HCT116 (cell line): ENCODE measurements around the gene SGIP1. TPM values are rescaled to one million over a fixed set of nuclear protein-coding genes. Genes with fewer than 3 reads are reported as not detected.

Experiments used
- ATAC-seq: fragments of 200-7000 bp; cut with Tn5 transposase; 2 replicates; pipeline ENCODE4 v1.9.1; 2020; ENCODE audit warnings: mild to moderate bottlenecking, moderate library complexity
- BruUV-seq: library from RNA; stranded (reverse); fragments of 400-500 nt; replicated peaks from 2 replicates; lab custom pipeline; 2021; lab: Mats Ljungman, UMichigan
- CTCF ChIA-PET: fragments of 300-600 bp; sonication (Branson Sonifier 250); formaldehyde crosslinking; loops from one replicate; lab custom pipeline; 2021; ENCODE audit warnings: antibody characterized with exemption; lab: Charles Lee
- POLR2A ChIA-PET: fragments of 300-600, 350-600 bp; sonication (Branson Sonifier 250); formaldehyde crosslinking; loops from one replicate; lab custom pipeline; 2021; ENCODE audit warnings: antibody characterized with exemption; lab: Charles Lee
- RAD21 ChIA-PET, 2 experiments: fragments of 300-600 bp; sonication (Branson Sonifier 250); formaldehyde crosslinking; loops; one replicate each; lab custom pipeline; 2023; ENCODE audit warnings: low total read pairs in 2 of 2; ENCODE audit not compliant: uncharacterized antibody in 2 of 2, unreplicated experiment in 2 of 2, low non-redundant PET in 1 of 2; lab: Charles Lee
- DNase-seq: peaks from one replicate; pipeline ENCODE4 v3.0.0-alpha.2; 2010; ENCODE audit warnings: low read depth, low spot score
- H2AFZ ChIP-seq: fragments of 200-600 bp; shearing (Covaris generic), sonication (generic); 2 replicates; pipeline ENCODE4 v1.6.1; 2017; ENCODE audit warnings: low read depth, mixed run types, mixed read lengths, antibody characterized with exemption, low read length; ENCODE audit not compliant: poor library complexity, severe bottlenecking
- H3K27ac ChIP-seq: 2 replicates; pipeline ENCODE4 v1.5.1; 2012; ENCODE audit warnings: low read depth, low read length
- H3K27me3 ChIP-seq: fragments of 200-600 bp; sonication (generic); 2 replicates; pipeline ENCODE4 v1.6.1; 2016; ENCODE audit warnings: mixed run types, low read length, mixed read lengths; ENCODE audit not compliant: insufficient read depth
- H3K36me3 ChIP-seq, 2 experiments: fragments of 200-500 bp in 1 of 2; fragments of 200-600 bp in 1 of 2; sonication (Bioruptor generic) in 1 of 2; sonication (generic) in 1 of 2; 2 replicates each; pipeline versions ENCODE4 v1.5.1 to v1.6.1; 2014 to 2016; ENCODE audit warnings: low read length in 2 of 2, inconsistent platforms in 1 of 2, mixed read lengths in 1 of 2, mixed run types in 1 of 2; ENCODE audit not compliant: insufficient read depth in 2 of 2, control insufficient read depth in 1 of 2
- H3K4me1 ChIP-seq, 2 experiments: fragments of 200-600 bp in 1 of 2; sonication (generic) in 1 of 2; 2 replicates each; pipeline versions ENCODE4 v1.5.1 to v1.6.1; 2012 to 2017; ENCODE audit warnings: low read length in 2 of 2, inconsistent platforms in 1 of 2, mild to moderate bottlenecking in 1 of 2, mixed read lengths in 1 of 2, mixed run types in 1 of 2, moderate library complexity in 1 of 2; ENCODE audit not compliant: insufficient read depth in 2 of 2, control insufficient read depth in 1 of 2
- H3K4me2 ChIP-seq: fragments of 200-600 bp; sonication (generic); 2 replicates; pipeline ENCODE4 v1.6.1; 2017; ENCODE audit warnings: mixed run types, low read length, mixed read lengths
- H3K4me3 ChIP-seq, 2 experiments: fragments of 200-600 bp in 1 of 2; sonication (generic) in 1 of 2; replicated peaks in 1 of 2; 2 replicates each; pipeline ENCODE4 v1.5.1; 2011 to 2016; ENCODE audit warnings: low read length in 2 of 2, control low read depth in 1 of 2, low read depth in 1 of 2, mild to moderate bottlenecking in 1 of 2, mixed read lengths in 1 of 2, mixed run types in 1 of 2
- H3K79me2 ChIP-seq: fragments of 200-600 bp; sonication (generic); 2 replicates; pipeline ENCODE4 v1.6.1; 2017; ENCODE audit warnings: mild to moderate bottlenecking, mixed run types, low read length, moderate library complexity, mixed read lengths; ENCODE audit not compliant: insufficient read depth
- H3K9ac ChIP-seq: fragments of 200-600 bp; sonication (generic); 2 replicates; pipeline ENCODE4 v1.6.1; 2016; ENCODE audit warnings: low read length, mixed read lengths
- H3K9me2 ChIP-seq: fragments of 200-600 bp; sonication (generic), shearing (Covaris generic); 2 replicates; pipeline ENCODE4 v1.6.1; 2017; ENCODE audit warnings: mixed run types, mild to moderate bottlenecking, moderate library complexity; ENCODE audit not compliant: insufficient read depth
- H3K9me3 ChIP-seq, 2 experiments: fragments of 200-500 bp in 1 of 2; fragments of 200-600 bp in 1 of 2; sonication (Bioruptor generic) in 1 of 2; sonication (generic) in 1 of 2; 2 replicates each; pipeline ENCODE4 v1.6.1; 2014 to 2017; ENCODE audit warnings: low read length in 2 of 2, mixed read lengths in 2 of 2, inconsistent platforms in 1 of 2, low read depth in 1 of 2, mild to moderate bottlenecking in 1 of 2, mixed run types in 1 of 2, moderate library complexity in 1 of 2; ENCODE audit not compliant: control insufficient read depth in 1 of 2, insufficient read depth in 1 of 2
- H4K20me1 ChIP-seq: fragments of 200-600 bp; sonication (generic), shearing (Covaris generic); 2 replicates; pipeline ENCODE4 v1.6.1; 2017; ENCODE audit warnings: mixed run types, mild to moderate bottlenecking, moderate library complexity; ENCODE audit not compliant: insufficient read depth
- CBX3 ChIP-seq: IDR thresholded peaks from 2 replicates; pipeline ENCODE4 v1.6.1; 2012; ENCODE audit warnings: low read depth
- CTCF ChIP-seq, 3 experiments: fragments of 200-600 bp in 1 of 3; sonication (generic) in 1 of 3; IDR thresholded peaks in 2 of 3; conservative IDR thresholded peaks in 1 of 3; 2 replicates each; pipeline ENCODE4 v1.5.1; 2012 to 2017; ENCODE audit warnings: low read depth in 2 of 3, low read length in 2 of 3, antibody characterized with exemption in 1 of 3, borderline replicate concordance in 1 of 3, control low read depth in 1 of 3, mild to moderate bottlenecking in 1 of 3, mixed read lengths in 1 of 3, mixed run types in 1 of 3, moderate library complexity in 1 of 3; ENCODE audit not compliant: insufficient read depth in 1 of 3
- ELF1 ChIP-seq: IDR thresholded peaks from 2 replicates; pipeline ENCODE4 v1.6.1; 2012; ENCODE audit warnings: low read depth, borderline replicate concordance
- EZH2 ChIP-seq: fragments of 200-600 bp; sonication (generic); IDR thresholded peaks from 2 replicates; pipeline ENCODE4 v1.6.1; 2017; ENCODE audit warnings: antibody characterized with exemption, mixed run types
- EZH2phosphoT487 ChIP-seq: fragments of 200-600 bp; IDR thresholded peaks from 2 replicates; pipeline ENCODE4 v1.6.1; 2018; ENCODE audit warnings: antibody characterized with exemption, borderline replicate concordance
- FOSL1 ChIP-seq: IDR thresholded peaks from 2 replicates; pipeline ENCODE4 v1.6.1; 2012; ENCODE audit warnings: low read depth
- POLR2A ChIP-seq: IDR thresholded peaks from 2 replicates; pipeline ENCODE4 v1.7.0; 2011; ENCODE audit warnings: borderline replicate concordance; ENCODE audit not compliant: insufficient read depth, insufficient read length; ENCODE audit errors: extremely low read depth
- RAD21 ChIP-seq: IDR thresholded peaks from 2 replicates; pipeline ENCODE4 v1.6.1; 2012; ENCODE audit warnings: low read depth, mild to moderate bottlenecking
- SIN3A ChIP-seq: IDR thresholded peaks from 2 replicates; pipeline ENCODE4 v1.6.1; 2012; ENCODE audit warnings: low read depth
- SRF ChIP-seq: IDR thresholded peaks from 2 replicates; pipeline ENCODE4 v1.6.1; 2012; ENCODE audit warnings: low read depth
- TCF7L2 ChIP-seq: IDR thresholded peaks from 2 replicates; pipeline ENCODE4 v1.7.0; 2011; ENCODE audit warnings: borderline replicate concordance, inconsistent platforms; ENCODE audit not compliant: insufficient read depth, insufficient read length; ENCODE audit errors: extremely low read depth
- YY1 ChIP-seq: IDR thresholded peaks from 2 replicates; pipeline ENCODE4 v1.6.1; 2011; ENCODE audit warnings: low read length, low read depth, moderate library complexity, mild to moderate bottlenecking; ENCODE audit not compliant: insufficient replicate concordance; ENCODE audit errors: extremely low read depth
- ZNF274 ChIP-seq: fragments of 200-500 bp; sonication (Bioruptor generic); IDR thresholded peaks from 2 replicates; pipeline ENCODE4 v1.6.1; 2014; ENCODE audit warnings: mild to moderate bottlenecking, low read depth, low read length, inconsistent platforms
- intact Hi-C: fragments of 100-400 bp; cut with micrococcal nuclease; formaldehyde crosslinking; loops from 2 replicates; pipeline ENCODE4 v1.10.0; 2022
- total RNA-seq: library from RNA; stranded (reverse); gene quantifications from one replicate; pipeline ENCODE4 v1.2.1, GENCODE V29; 2021; ENCODE audit not compliant: unreplicated experiment

SGIP1 gene
- total RNA-seq, 1 experiment from 2014 or later = 0.15 TPM

- TF ChIP-seq RAD21 (no peak), SRF (no peak), SIN3A (no peak), EZH2phosphoT487 (no peak), POLR2A (no peak), TCF7L2 (no peak), FOSL1 (no peak), ZNF274 (no peak), ELF1 (no peak)
- Histone ChIP-seq H4K20me1 (no peaks in the 10 kb centered on the region), H3K4me1 (peaks cover 0 to 11% of the 10 kb centered on the region in 2 experiments; a peak in 1 of 4 replicates), H2AFZ (no peak overlapping the region), H3K27ac (no peak overlapping the region), H3K9ac (no peak overlapping the region), H3K9me3 (no peaks in the 10 kb centered on the region), H3K4me3 (no peak overlapping the region), H3K79me2 (no peaks in the 10 kb centered on the region), H3K27me3 (no peaks in the 10 kb centered on the region), H3K4me2 (no peak overlapping the region), H3K36me3 (no peaks in the 10 kb centered on the region), H3K9me2 (no peaks in the 10 kb centered on the region)
- BruUV-seq = no TSS peak
- ATAC-seq = no peak
- intact Hi-C loops = no loop called here
- CTCF ChIA-PET = interaction anchor here (0.8 kb wide), 1 partner anchor 52 kb away, joined by 3 read pairs; no protein-coding TSS in a partner anchor
- POLR2A ChIA-PET = interaction anchor here (0.9 to 1.5 kb wide), 2 partner anchors 8 to 12 kb away, joined by 3 to 4 read pairs; no protein-coding TSS in a partner anchor
- DNase-seq = no peak
- RAD21 ChIA-PET = no interaction called here
These were observed 22.2 kb downstream of the SGIP1 start for GRCh38 chr1:66556161-66556611.

- no peaks in the 10 kb centered on the region for H4K20me1 ChIP-seq
- H3K9me2 ChIP-seq = no peaks in the 10 kb centered on the region
- H3K4me2 ChIP-seq = no peak overlapping the region
- H3K27ac ChIP-seq = no peak overlapping the region
- TF ChIP-seq FOSL1 (no peak), EZH2phosphoT487 (no peak), CTCF (IDR thresholded peaks at IDR 0.05 in 2 of 3, conservative IDR thresholded peaks at IDR 0.05 in 1 of 3; ENCODE audit: borderline replicate concordance in 1 of 3, insufficient read depth in 1 of 3, low read depth in 2 of 3, low read length in 2 of 3) (no peak), RAD21 (no peak), EZH2 (no peak), YY1 (no peak), CBX3 (no peak)
- no peaks in the 10 kb centered on the region for H3K27me3 ChIP-seq
- intact Hi-C loops = no loop called here
- no peak for DNase-seq
- ChIA-PET CTCF (no interaction called here), RAD21 (no interaction called here), POLR2A (interaction anchor here (0.9 kb wide), 1 partner anchor 13 kb away, joined by 3 read pairs; no protein-coding TSS in a partner anchor)
- no peak overlapping the region for H3K9ac ChIP-seq
- no peak for ATAC-seq
- no peaks in the 10 kb centered on the region for H3K9me3 ChIP-seq
- no peaks in the 10 kb centered on the region for H3K36me3 ChIP-seq
- no peak overlapping the region for H2AFZ ChIP-seq
- H3K79me2 ChIP-seq = no peaks in the 10 kb centered on the region
- no peak overlapping the region for H3K4me3 ChIP-seq
- BruUV-seq = no TSS peak
- peaks cover 0 to 11% of the 10 kb centered on the region in 2 experiments; a peak in 1 of 4 replicates for H3K4me1 ChIP-seq
These were observed 23.2 kb downstream of the SGIP1 start for GRCh38 chr1:66557157-66557556.
